CD4-positive, alpha-beta memory T cell (primary cell): ENCODE results near the gene ACAP2. TPM values are rescaled to one million over a fixed set of nuclear protein-coding genes. Genes with fewer than 3 reads are reported as not detected.
A peak's percentile ranks its signal among the peaks of the same experiment; 100 is the strongest.
"Not testable (repeated sequence)": the region's sequence is repeated elsewhere in the genome, so short reads cannot be mapped to it uniquely, and the experiment has no call there.

Experiments used
- CTCF ChIA-PET: fragments of 350-600 bp; sonication (Branson Sonifier 250); formaldehyde crosslinking; loops from one replicate; lab custom pipeline; 2021; ENCODE audit warnings: inconsistent platforms; ENCODE audit not compliant: partially characterized antibody; lab: Charles Lee
- POLR2A ChIA-PET: fragments of 350-600 bp; sonication (Branson Sonifier 250); formaldehyde crosslinking; loops from one replicate; lab custom pipeline; 2021; ENCODE audit not compliant: partially characterized antibody; lab: Charles Lee
- DNase-seq, 5 donors: peaks; one replicate each; pipeline versions ENCODE4 v3.0.0 to v3.0.0-alpha.2; 2020 to 2022; ENCODE audit warnings: mixed read lengths in 1 of 5
- H3K27ac ChIP-seq: one replicate; pipeline ENCODE4 v1.7.0; 2013; ENCODE audit warnings: low read depth, low read length
- H3K27me3 ChIP-seq: 2 replicates; pipeline ENCODE4 v1.7.0; 2013; ENCODE audit warnings: mild to moderate bottlenecking, low read length, moderate library complexity; ENCODE audit not compliant: insufficient read depth
- H3K36me3 ChIP-seq: 2 replicates; pipeline ENCODE4 v1.7.0; 2013; ENCODE audit warnings: mild to moderate bottlenecking, low read length, moderate library complexity; ENCODE audit not compliant: insufficient read depth
- H3K4me1 ChIP-seq: 2 replicates; pipeline ENCODE4 v1.7.0; 2013; ENCODE audit warnings: mild to moderate bottlenecking, low read length, moderate library complexity; ENCODE audit not compliant: insufficient read depth
- H3K4me3 ChIP-seq, 2 donors: one replicate each; pipeline ENCODE4 v1.7.0; 2013; ENCODE audit warnings: low read length in 2 of 2, mild to moderate bottlenecking in 1 of 2
- H3K9me3 ChIP-seq, 2 donors: one replicate each; pipeline ENCODE4 v1.7.0; 2013; ENCODE audit warnings: low read length in 2 of 2, control low read depth in 1 of 2; ENCODE audit not compliant: control insufficient read depth in 1 of 2
- H3K27ac Mint-ChIP-seq, 7 donors: one replicate each; pipeline ENCODE4 v1.8.0; 2020 to 2021; ENCODE audit warnings: mixed read lengths in 7 of 7, mild to moderate bottlenecking in 6 of 7, inconsistent platforms in 3 of 7, moderate library complexity in 3 of 7
- H3K27me3 Mint-ChIP-seq, 2 donors: one replicate each; pipeline ENCODE4 v1.8.0; 2020 to 2021; ENCODE audit warnings: mixed read lengths in 2 of 2
- H3K36me3 Mint-ChIP-seq, 2 donors: one replicate each; pipeline ENCODE4 v1.8.0; 2020 to 2021; ENCODE audit warnings: mixed read lengths in 2 of 2, inconsistent platforms in 1 of 2, mild to moderate bottlenecking in 1 of 2
- H3K4me1 Mint-ChIP-seq, 4 donors: one replicate each; pipeline ENCODE4 v1.8.0; 2020 to 2021; ENCODE audit warnings: mixed read lengths in 4 of 4, mild to moderate bottlenecking in 1 of 4
- H3K4me3 Mint-ChIP-seq, 8 donors: one replicate each; pipeline ENCODE4 v1.8.0; 2020 to 2021; ENCODE audit warnings: mixed read lengths in 8 of 8, mild to moderate bottlenecking in 7 of 8, moderate library complexity in 6 of 8, inconsistent platforms in 3 of 8
- H3K9me3 Mint-ChIP-seq, 8 donors: one replicate each; pipeline ENCODE4 v1.8.0; 2020 to 2021; ENCODE audit warnings: mixed read lengths in 8 of 8, mild to moderate bottlenecking in 5 of 8, inconsistent platforms in 3 of 8, moderate library complexity in 1 of 8
- intact Hi-C: fragments of 100-400 bp; cut with micrococcal nuclease; formaldehyde crosslinking; loops from one replicate; pipeline ENCODE4 v1.15.1; 2023
- polyA plus RNA-seq, 2 donors: library from polyadenylated mRNA; unstranded; fragments of 300-500 nt; fragmentation: Illumina TruSeq; gene quantifications; one replicate each; pipeline ENCODE4 v1.2.3, GENCODE V29; 2021
- total RNA-seq, 2 experiments: library from RNA; stranded (reverse); gene quantifications; one replicate each; pipeline ENCODE4 v1.2.3, GENCODE V29; 2021

Gene ACAP2
- total and polyA plus RNA-seq, 4 experiments from 2014 or later = 40.9 to 73.5 (median 63.1) TPM

- Histone ChIP-seq H3K27me3 (no peaks in the 10 kb centered on the region), H3K36me3 (no peaks in the 10 kb centered on the region), H3K4me3 (no peak overlapping the region), H3K4me1 (peaks cover 61% of the 10 kb centered on the region), H3K27ac (no peak overlapping the region), H3K9me3 (no peaks in the 10 kb centered on the region)
- DNase-seq = no peak
- CTCF ChIA-PET = no interaction called here
- peaks cover 30 to 42% of the 10 kb centered on the region in 2 donors for H3K36me3 Mint-ChIP-seq
- POLR2A ChIA-PET = interaction anchor here (0.6 kb wide), 1 partner anchor 11 kb away, joined by 4 read pairs; no protein-coding TSS in a partner anchor
- H3K4me3 Mint-ChIP-seq = no peak overlapping the region
- H3K9me3 Mint-ChIP-seq = peaks cover 0 to 5% (median 2%) of the 10 kb centered on the region in 8 donors
- H3K4me1 Mint-ChIP-seq = peaks cover 47 to 52% (median 49%) of the 10 kb centered on the region in 4 donors
- intact Hi-C loops = no loop called here
- no peaks in the 10 kb centered on the region for H3K27me3 Mint-ChIP-seq
- peak overlapping the region in 2 of 7 donors; percentile 42 to 60 for H3K27ac Mint-ChIP-seq
These were observed 37.2 kb downstream of the ACAP2 start for GRCh38 chr3:195405651-195406050.

GRCh38 chr3:195403841-195404408 is 38.9 kb downstream of the ACAP2 start:
- CTCF ChIA-PET = no interaction called here
- no peaks in the 10 kb centered on the region for H3K9me3 ChIP-seq
- Mint-ChIP-seq H3K27ac (no peak overlapping the region), H3K9me3 (peaks cover 0 to 5% (median 2%) of the 10 kb centered on the region in 8 donors), H3K4me1 (peaks cover 38 to 46% (median 40%) of the 10 kb centered on the region in 4 donors), H3K4me3 (no peak overlapping the region), H3K27me3 (no peaks in the 10 kb centered on the region), H3K36me3 (peaks cover 18 to 29% of the 10 kb centered on the region in 2 donors)
- H3K36me3 ChIP-seq = no peaks in the 10 kb centered on the region
- H3K4me1 ChIP-seq = peaks cover 60% of the 10 kb centered on the region
- no peak overlapping the region for H3K27ac ChIP-seq
- DNase-seq = no peak
- intact Hi-C loops = no loop called here
- H3K27me3 ChIP-seq = no peaks in the 10 kb centered on the region
- POLR2A ChIA-PET = no interaction called here
- no peak overlapping the region for H3K4me3 ChIP-seq

GRCh38 chr3:195403244-195403643 is 39.6 kb downstream of the ACAP2 start:
- no peak for DNase-seq
- no peaks in the 10 kb centered on the region for H3K27me3 ChIP-seq
- ChIA-PET POLR2A (no interaction called here), CTCF (no interaction called here)
- peaks cover 38 to 43% (median 39%) of the 10 kb centered on the region in 4 donors for H3K4me1 Mint-ChIP-seq
- no peak overlapping the region for H3K27ac ChIP-seq
- H3K36me3 ChIP-seq = no peaks in the 10 kb centered on the region
- no peaks in the 10 kb centered on the region for H3K27me3 Mint-ChIP-seq
- intact Hi-C loops = no loop called here
- H3K9me3 Mint-ChIP-seq = peaks cover 0 to 5% (median 0%) of the 10 kb centered on the region in 8 donors
- no peak overlapping the region for H3K27ac Mint-ChIP-seq
- H3K36me3 Mint-ChIP-seq = peaks cover 11 to 23% of the 10 kb centered on the region in 2 donors
- no peak overlapping the region for H3K4me3 ChIP-seq
- no peaks in the 10 kb centered on the region for H3K9me3 ChIP-seq
- H3K4me1 ChIP-seq = peaks cover 57% of the 10 kb centered on the region
- H3K4me3 Mint-ChIP-seq = no peak overlapping the region

- intact Hi-C loops = no loop called here
These were observed 40.9 kb downstream of the ACAP2 start for GRCh38 chr3:195401943-195402342.

GRCh38 chr3:195398460-195398859 is 44.4 kb downstream of the ACAP2 start:
- CTCF ChIA-PET, H3K9me3 ChIP-seq, H3K27ac Mint-ChIP-seq, DNase-seq, H3K36me3 Mint-ChIP-seq, H3K36me3 ChIP-seq, H3K27ac ChIP-seq, H3K27me3 ChIP-seq, H3K9me3 Mint-ChIP-seq, H3K4me3 ChIP-seq, H3K27me3 Mint-ChIP-seq, intact Hi-C loops, POLR2A ChIA-PET: not testable (repeated sequence)
- H3K4me3 Mint-ChIP-seq = peak overlapping the region in 2 of 8 donors; percentile 1 to 33
- peaks cover 69% of the 10 kb centered on the region for H3K4me1 ChIP-seq
- peaks cover 33 to 50% (median 38%) of the 10 kb centered on the region in 4 donors for H3K4me1 Mint-ChIP-seq

More at GRCh38 chr3:195401943-195402342, 40.9 kb downstream of the ACAP2 start:
- no peak overlapping the region for H3K4me3 ChIP-seq
- no peak overlapping the region for H3K4me3 Mint-ChIP-seq
- DNase-seq = no peak
- H3K36me3 Mint-ChIP-seq = peaks cover 6 to 13% of the 10 kb centered on the region in 2 donors
- no peaks in the 10 kb centered on the region for H3K9me3 ChIP-seq
- H3K27me3 ChIP-seq = no peaks in the 10 kb centered on the region
- no peak overlapping the region for H3K27ac ChIP-seq
- peaks cover 64% of the 10 kb centered on the region for H3K4me1 ChIP-seq
- H3K27ac Mint-ChIP-seq = peak overlapping the region in 4 of 7 donors; percentile 4 to 53 (median 30)
- H3K27me3 Mint-ChIP-seq = no peaks in the 10 kb centered on the region
- H3K9me3 Mint-ChIP-seq = no peaks in the 10 kb centered on the region
- POLR2A ChIA-PET = no interaction called here
- peaks cover 39 to 51% (median 43%) of the 10 kb centered on the region in 4 donors for H3K4me1 Mint-ChIP-seq
- CTCF ChIA-PET = no interaction called here
- H3K36me3 ChIP-seq = no peaks in the 10 kb centered on the region

GRCh38 chr3:195397524-195397923 is 45.3 kb downstream of the ACAP2 start:
- no peaks in the 10 kb centered on the region for H3K36me3 Mint-ChIP-seq
- Histone ChIP-seq H3K4me1 (peaks cover 68% of the 10 kb centered on the region), H3K27ac (no peak overlapping the region), H3K4me3 (no peak overlapping the region), H3K27me3 (no peaks in the 10 kb centered on the region), H3K9me3 (no peaks in the 10 kb centered on the region), H3K36me3 (no peaks in the 10 kb centered on the region)
- no peaks in the 10 kb centered on the region for H3K27me3 Mint-ChIP-seq
- intact Hi-C loops = no loop called here
- H3K4me3 Mint-ChIP-seq = peak overlapping the region in 1 of 8 donors; percentile 2
- H3K27ac Mint-ChIP-seq = peak overlapping the region in 3 of 7 donors; percentile 3 to 23 (median 12)
- H3K4me1 Mint-ChIP-seq = peaks cover 35 to 51% (median 42%) of the 10 kb centered on the region in 4 donors
- no peaks in the 10 kb centered on the region for H3K9me3 Mint-ChIP-seq
- CTCF ChIA-PET = no interaction called here
- POLR2A ChIA-PET = no interaction called here
- no peak for DNase-seq

GRCh38 chr3:195395208-195395816 is 47.5 kb downstream of the ACAP2 start:
- ChIA-PET CTCF (interaction anchor here (0.5 kb wide), 1 partner anchor 27 kb away, joined by 3 read pairs; no protein-coding TSS in a partner anchor), POLR2A (no interaction called here)
- Histone ChIP-seq H3K4me1 (peaks cover 46% of the 10 kb centered on the region), H3K27me3 (no peaks in the 10 kb centered on the region), H3K27ac (no peak overlapping the region), H3K9me3 (no peaks in the 10 kb centered on the region), H3K4me3 (no peak overlapping the region), H3K36me3 (no peaks in the 10 kb centered on the region)
- no peak for DNase-seq
- Mint-ChIP-seq H3K4me3 (no peak overlapping the region), H3K27ac (no peak overlapping the region), H3K4me1 (peaks cover 22 to 47% (median 37%) of the 10 kb centered on the region in 4 donors), H3K27me3 (no peaks in the 10 kb centered on the region), H3K36me3 (peaks cover 0 to 1% of the 10 kb centered on the region in 2 donors), H3K9me3 (no peaks in the 10 kb centered on the region)
- intact Hi-C loops = no loop called here
